GM12891 (cell line): ENCODE measurements around the gene ME3.

Experiments
- POLR2A ChIP-seq: IDR thresholded peaks from 2 replicates; pipeline ENCODE4 v1.6.1; 2011; ENCODE audit warnings: low read depth, low read length, control low read depth
- SPI1 ChIP-seq: IDR thresholded peaks from 2 replicates; pipeline ENCODE4 v1.6.1; 2011; ENCODE audit warnings: low read depth, low read length, control low read depth

DNA sequence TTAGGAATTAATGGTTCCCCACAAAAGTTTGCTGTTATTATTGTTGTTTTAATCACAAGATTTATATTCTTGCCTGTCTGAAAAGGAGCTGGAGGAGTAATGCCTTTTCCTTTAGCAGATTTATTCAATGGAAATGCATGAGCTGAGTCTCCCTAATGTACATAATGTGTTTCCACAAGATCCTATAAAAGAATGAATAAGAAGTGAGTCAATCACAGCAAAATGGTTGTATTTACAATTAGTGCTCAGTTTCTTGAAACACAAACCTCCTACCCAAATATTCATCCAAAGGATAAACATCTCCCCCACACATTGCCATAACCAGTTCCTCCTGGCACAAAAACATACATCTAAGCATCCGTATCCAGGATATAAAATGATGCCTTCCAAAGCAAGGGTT is 33.3 kb downstream of the ME3 start:
- TF ChIP-seq POLR2A, result no peak
- TF ChIP-seq SPI1, result no peak
